ENCODE results near the gene WWC1. TPM values are rescaled to one million over a fixed set of nuclear protein-coding genes. Genes with fewer than 3 reads are reported as not detected.

Gene WWC1
- total and polyA plus RNA-seq, 10 of the 15 experiments (the other 5 are each of a cell fraction or from before 2014, with no cell fraction given) = 0.50 to 7.8 (median 2.5) TPM

- DNase-seq (ENCODE audit: low read depth, low spot score) (no peak), FAIRE-seq (no peak), ATAC-seq (no peak)
- Histone ChIP-seq H3K9ac (ENCODE audit: control insufficient read depth, insufficient read depth, low read length) (no peak overlapping the region), H2AFZ (ENCODE audit: control insufficient read depth, low read depth, low read length) (no peak overlapping the region), H3K4me2 (ENCODE audit: control insufficient read depth, insufficient read depth) (no peak overlapping the region), H3K9me3 (replicated peaks; ENCODE audit: control insufficient read depth, insufficient read depth, low read length) (no peaks in the 10 kb centered on the region), H3K36me3 (ENCODE audit: control insufficient read depth in 2 of 2, insufficient read depth in 2 of 2, low read length in 1 of 2) (no peaks in the 10 kb centered on the region), H3K27ac (ENCODE audit: control insufficient read depth, insufficient read depth) (no peak overlapping the region), H3K4me3 (no peak overlapping the region), H3K79me2 (ENCODE audit: control insufficient read depth, insufficient read depth, low read length) (no peaks in the 10 kb centered on the region), H4K20me1 (ENCODE audit: control insufficient read depth, insufficient read depth) (no peaks in the 10 kb centered on the region), H3K27me3 (replicated peaks in 1 of 2; ENCODE audit: control insufficient read depth in 2 of 2, insufficient read depth in 2 of 2, low read length in 1 of 2) (no peaks in the 10 kb centered on the region), H3K4me1 (ENCODE audit: control insufficient read depth, insufficient read depth, low read length) (no peaks in the 10 kb centered on the region)
- in situ Hi-C loops (cut with MboI) (no loop called here), intact Hi-C loops (cut with micrococcal nuclease; ENCODE audit: unreplicated experiment) (no loop called here)
- RAD21 ChIA-PET (ENCODE audit: unreplicated experiment) = no interaction called here
- CTCF ChIA-PET = no interaction called here
- POLR2A ChIA-PET = no interaction called here
- SMC1A ChIA-PET (ENCODE audit: uncharacterized antibody, unreplicated experiment) = no interaction called here
- BruUV-seq (replicated peaks) = no TSS peak
- WGBS (ENCODE audit: insufficient coverage, insufficient replicate concordance, low lambda C conversion rate, missing lambda C conversion rate) = 76% methylated on average over 11 of the region's 11 CpGs
- TF ChIP-seq BHLHE40 (IDR thresholded peaks at IDR 0.05; ENCODE audit: borderline replicate concordance in 1 of 2, low read depth in 2 of 2, low read length in 1 of 2) = no peak
- no peak for TF ChIP-seq RBBP5 (conservative IDR thresholded peaks at IDR 0.05)
- TF ChIP-seq, protein P1, sequence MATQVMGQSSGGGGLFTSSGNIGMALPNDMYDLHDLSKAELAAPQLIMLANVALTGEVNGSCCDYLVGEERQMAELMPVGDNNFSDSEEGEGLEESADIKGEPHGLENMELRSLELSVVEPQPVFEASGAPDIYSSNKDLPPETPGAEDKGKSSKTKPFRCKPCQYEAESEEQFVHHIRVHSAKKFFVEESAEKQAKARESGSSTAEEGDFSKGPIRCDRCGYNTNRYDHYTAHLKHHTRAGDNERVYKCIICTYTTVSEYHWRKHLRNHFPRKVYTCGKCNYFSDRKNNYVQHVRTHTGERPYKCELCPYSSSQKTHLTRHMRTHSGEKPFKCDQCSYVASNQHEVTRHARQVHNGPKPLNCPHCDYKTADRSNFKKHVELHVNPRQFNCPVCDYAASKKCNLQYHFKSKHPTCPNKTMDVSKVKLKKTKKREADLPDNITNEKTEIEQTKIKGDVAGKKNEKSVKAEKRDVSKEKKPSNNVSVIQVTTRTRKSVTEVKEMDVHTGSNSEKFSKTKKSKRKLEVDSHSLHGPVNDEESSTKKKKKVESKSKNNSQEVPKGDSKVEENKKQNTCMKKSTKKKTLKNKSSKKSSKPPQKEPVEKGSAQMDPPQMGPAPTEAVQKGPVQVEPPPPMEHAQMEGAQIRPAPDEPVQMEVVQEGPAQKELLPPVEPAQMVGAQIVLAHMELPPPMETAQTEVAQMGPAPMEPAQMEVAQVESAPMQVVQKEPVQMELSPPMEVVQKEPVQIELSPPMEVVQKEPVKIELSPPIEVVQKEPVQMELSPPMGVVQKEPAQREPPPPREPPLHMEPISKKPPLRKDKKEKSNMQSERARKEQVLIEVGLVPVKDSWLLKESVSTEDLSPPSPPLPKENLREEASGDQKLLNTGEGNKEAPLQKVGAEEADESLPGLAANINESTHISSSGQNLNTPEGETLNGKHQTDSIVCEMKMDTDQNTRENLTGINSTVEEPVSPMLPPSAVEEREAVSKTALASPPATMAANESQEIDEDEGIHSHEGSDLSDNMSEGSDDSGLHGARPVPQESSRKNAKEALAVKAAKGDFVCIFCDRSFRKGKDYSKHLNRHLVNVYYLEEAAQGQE (IDR thresholded peaks at IDR 0.05; ENCODE audit: low read depth, low read length) = no peak
- TF ChIP-seq CEBPZ (IDR thresholded peaks at IDR 0.05; ENCODE audit: low read depth, low read length) = no peak
- TF ChIP-seq USF1 (IDR thresholded peaks at IDR 0.05; ENCODE audit: borderline replicate concordance, extremely low read length, insufficient read depth, low read depth, low read length) = no peak
- TF ChIP-seq ZBTB33 (IDR thresholded peaks at IDR 0.05) = no peak
- TF ChIP-seq FOS (IDR thresholded peaks at IDR 0.05; ENCODE audit: borderline replicate concordance, extremely low read depth, insufficient read length) = no peak
- no peak for TF ChIP-seq GABPA (IDR thresholded peaks at IDR 0.05; ENCODE audit: low read depth)
- TF ChIP-seq, protein P2, sequence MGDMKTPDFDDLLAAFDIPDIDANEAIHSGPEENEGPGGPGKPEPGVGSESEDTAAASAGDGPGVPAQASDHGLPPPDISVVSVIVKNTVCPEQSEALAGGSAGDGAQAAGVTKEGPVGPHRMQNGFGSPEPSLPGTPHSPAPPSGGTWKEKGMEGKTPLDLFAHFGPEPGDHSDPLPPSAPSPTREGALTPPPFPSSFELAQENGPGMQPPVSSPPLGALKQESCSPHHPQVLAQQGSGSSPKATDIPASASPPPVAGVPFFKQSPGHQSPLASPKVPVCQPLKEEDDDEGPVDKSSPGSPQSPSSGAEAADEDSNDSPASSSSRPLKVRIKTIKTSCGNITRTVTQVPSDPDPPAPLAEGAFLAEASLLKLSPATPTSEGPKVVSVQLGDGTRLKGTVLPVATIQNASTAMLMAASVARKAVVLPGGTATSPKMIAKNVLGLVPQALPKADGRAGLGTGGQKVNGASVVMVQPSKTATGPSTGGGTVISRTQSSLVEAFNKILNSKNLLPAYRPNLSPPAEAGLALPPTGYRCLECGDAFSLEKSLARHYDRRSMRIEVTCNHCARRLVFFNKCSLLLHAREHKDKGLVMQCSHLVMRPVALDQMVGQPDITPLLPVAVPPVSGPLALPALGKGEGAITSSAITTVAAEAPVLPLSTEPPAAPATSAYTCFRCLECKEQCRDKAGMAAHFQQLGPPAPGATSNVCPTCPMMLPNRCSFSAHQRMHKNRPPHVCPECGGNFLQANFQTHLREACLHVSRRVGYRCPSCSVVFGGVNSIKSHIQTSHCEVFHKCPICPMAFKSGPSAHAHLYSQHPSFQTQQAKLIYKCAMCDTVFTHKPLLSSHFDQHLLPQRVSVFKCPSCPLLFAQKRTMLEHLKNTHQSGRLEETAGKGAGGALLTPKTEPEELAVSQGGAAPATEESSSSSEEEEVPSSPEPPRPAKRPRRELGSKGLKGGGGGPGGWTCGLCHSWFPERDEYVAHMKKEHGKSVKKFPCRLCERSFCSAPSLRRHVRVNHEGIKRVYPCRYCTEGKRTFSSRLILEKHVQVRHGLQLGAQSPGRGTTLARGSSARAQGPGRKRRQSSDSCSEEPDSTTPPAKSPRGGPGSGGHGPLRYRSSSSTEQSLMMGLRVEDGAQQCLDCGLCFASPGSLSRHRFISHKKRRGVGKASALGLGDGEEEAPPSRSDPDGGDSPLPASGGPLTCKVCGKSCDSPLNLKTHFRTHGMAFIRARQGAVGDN (IDR thresholded peaks at IDR 0.05) = no peak
These were observed 72.8 kb downstream of the WWC1 start for GRCh38 chr5:168364151-168364661.
